GM18873 (cell line): ENCODE data around the gene PLEKHG3.

Experiments
- ATAC-seq: cut with Tn5 transposase; IDR thresholded peaks from one replicate; pipeline ENCODE4 v1.9.1; 2021; ENCODE audit warnings: mild to moderate bottlenecking, moderate library complexity, moderate number of reproducible peaks; ENCODE audit not compliant: unreplicated experiment, low FRiP score

PLEKHG3 gene

GRCh38 chr14:64775081-64775777 is 71.0 kb downstream of the PLEKHG3 start:
- no peak for ATAC-seq

GRCh38 chr14:64777461-64777860 is 73.2 kb downstream of the PLEKHG3 start:
- ATAC-seq, result no peak

- no peak for ATAC-seq
These were observed 74.0 kb downstream of the PLEKHG3 start for GRCh38 chr14:64778104-64778754.

- no peak for ATAC-seq
These were observed 75.2 kb downstream of the PLEKHG3 start for GRCh38 chr14:64779472-64779871.

GRCh38 chr14:64782196-64782595 is 78.0 kb downstream of the PLEKHG3 start:
- ATAC-seq, result no peak

- no peak for ATAC-seq
These were observed 79.8 kb downstream of the PLEKHG3 start for GRCh38 chr14:64784006-64784405.

- no peak for ATAC-seq
These were observed 82.3 kb downstream of the PLEKHG3 start for GRCh38 chr14:64786296-64787149.

- no peak for ATAC-seq
These were observed 83.4 kb downstream of the PLEKHG3 start for GRCh38 chr14:64787619-64788018.

- ATAC-seq, result no peak
These were observed 84.5 kb downstream of the PLEKHG3 start for GRCh38 chr14:64788706-64789105.

- ATAC-seq, result no peak
These were observed 85.5 kb downstream of the PLEKHG3 start for GRCh38 chr14:64789696-64790095.

GRCh38 chr14:64790478-64790877 is 86.3 kb downstream of the PLEKHG3 start:
- ATAC-seq, result no peak

- ATAC-seq, result no peak
These were observed 88.0 kb downstream of the PLEKHG3 start for GRCh38 chr14:64792231-64792630.

- ATAC-seq, result no peak
These were observed 88.8 kb downstream of the PLEKHG3 start for GRCh38 chr14:64792871-64793560.

- no peak for ATAC-seq
These were observed 91.0 kb downstream of the PLEKHG3 start for GRCh38 chr14:64795211-64795610.

- no peak for ATAC-seq
These were observed 91.7 kb downstream of the PLEKHG3 start for GRCh38 chr14:64795921-64796320.

- ATAC-seq, result no peak
These were observed 92.1 kb downstream of the PLEKHG3 start for GRCh38 chr14:64796369-64796768.

- ATAC-seq, result no peak
These were observed 95.3 kb downstream of the PLEKHG3 start for GRCh38 chr14:64799555-64799954.
